ENCODE measurements around the gene ASB11.

ASB11 gene

DNA sequence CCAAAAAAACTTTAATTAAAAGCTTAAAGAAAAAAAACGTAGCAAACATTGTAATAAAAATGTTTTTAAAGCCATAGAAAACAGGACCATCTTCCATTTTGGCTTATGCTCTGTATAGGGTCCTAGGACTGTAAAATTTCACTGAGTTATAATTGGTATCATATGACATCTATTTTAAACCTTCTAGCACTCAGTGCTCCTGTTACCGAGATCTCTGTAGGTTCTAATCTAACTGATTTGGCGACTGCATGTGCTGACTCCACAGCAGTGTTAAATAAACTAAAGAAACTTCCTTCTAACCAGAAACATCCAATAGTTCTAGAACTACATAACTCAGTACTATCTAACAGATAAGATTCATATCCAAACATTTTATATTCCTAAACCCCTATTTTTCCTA, at the start of gene ASB11:
ASB11 (minus strand) TSS at position 132 of the 400 bp plus-strand sequence; CDS start at position 97, 35 bp downstream.
- no peak for DNase-seq (ENCODE audit: low read depth)

DNA sequence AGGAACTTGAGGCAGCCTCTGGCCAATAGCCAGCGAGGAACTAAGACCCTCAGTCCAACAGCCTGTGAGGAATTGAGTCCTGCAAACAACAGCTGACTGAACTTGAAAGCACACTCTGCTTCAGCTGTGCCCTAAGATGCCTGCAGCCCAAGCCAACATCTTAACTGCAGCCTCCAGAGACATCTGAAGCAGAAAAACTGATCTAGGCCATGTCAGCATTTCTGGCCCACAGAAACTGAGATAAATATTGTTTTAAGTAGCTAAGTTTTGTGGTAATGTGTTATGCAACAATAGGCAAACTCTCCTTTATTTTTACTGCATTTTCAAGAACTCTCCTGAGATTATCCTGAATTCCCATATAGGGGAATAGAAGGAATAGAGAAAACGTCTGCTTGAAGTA, 44.3 kb upstream of the ASB11 start:
- DNase-seq (ENCODE audit: low read depth), result no peak

- DNase-seq (ENCODE audit: low read depth), result no peak
Observed at GRCh38 chrX:15358533-15358932, 43.1 kb upstream of the ASB11 start.

GRCh38 chrX:15356444-15356843, 41.0 kb upstream of the ASB11 start:
- peak; percentile 75 for DNase-seq (ENCODE audit: low read depth)

DNA sequence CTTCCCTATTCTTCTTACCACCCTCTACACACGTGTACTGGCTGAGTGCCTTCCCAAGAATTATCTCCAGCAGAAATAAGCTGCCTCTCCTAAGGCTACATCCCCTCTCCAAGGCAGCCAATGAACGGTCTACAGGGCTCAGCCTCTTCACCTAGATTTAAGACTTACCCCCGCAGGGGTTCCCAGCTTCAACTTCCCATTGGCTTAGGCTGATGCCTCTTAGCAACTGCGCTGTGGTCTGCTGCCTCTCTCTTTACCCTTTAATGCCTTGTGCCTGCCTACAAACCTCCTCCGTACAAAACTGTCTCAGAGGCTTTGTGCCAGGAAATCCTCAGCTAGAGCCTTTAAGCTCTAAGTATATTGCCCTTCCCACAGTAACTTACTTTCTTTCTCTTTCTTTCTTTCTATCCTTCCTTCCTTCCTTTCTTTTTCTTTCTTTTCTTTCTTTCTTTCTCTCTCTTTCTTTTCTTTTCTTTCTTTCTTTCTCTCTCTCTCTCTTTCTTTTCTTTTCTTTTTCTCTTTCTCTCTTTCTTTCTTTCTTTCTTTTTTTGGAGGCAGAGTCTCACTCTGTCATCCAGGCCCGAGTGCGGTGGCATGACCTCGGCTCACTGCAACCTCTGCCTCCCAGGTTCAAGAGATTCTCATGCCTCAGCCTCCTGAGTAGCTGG, 35.0 kb upstream of the ASB11 start:
- no peak for DNase-seq (ENCODE audit: low read depth)

DNA sequence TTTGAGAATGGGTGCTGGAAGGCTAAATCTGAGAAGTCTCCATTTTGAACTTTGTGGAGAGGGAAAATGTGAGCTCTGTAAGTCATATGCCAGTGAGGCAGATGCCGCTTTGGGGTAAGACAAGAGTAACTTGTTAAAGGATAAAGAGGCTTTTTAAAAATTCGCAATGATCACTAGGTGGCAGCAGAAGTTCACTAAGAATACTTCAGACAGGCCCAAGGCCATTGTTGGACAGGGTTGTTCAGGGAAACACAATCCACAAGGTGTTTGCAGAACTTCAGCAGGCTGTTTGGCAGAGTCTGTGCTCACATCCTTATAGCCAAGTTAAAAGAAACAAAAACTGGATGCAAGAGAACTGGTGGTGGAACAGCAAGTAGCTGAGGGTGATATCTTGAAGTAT, 33.6 kb upstream of the ASB11 start:
- peak; percentile 71 for DNase-seq (ENCODE audit: low read depth)

DNA sequence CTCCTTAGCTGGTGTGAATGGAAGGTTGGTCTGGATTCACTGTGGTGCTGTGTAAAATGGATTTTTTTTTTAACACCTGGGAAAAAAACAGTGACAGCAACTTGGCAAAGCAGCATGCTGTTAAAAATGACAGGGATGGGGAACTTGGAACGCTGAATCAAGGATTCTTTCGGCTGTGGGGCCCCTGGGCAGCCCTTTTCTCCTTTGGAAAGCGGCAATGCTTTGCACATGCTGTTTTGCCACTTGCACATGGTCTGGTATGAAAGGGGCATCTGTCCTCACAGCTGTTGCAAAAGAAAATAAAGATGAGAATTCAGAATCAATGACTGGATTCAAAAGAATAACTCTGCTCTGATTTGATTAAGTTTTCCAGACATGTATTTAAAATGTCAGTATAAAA, 30.5 kb upstream of the ASB11 start:
- DNase-seq (ENCODE audit: low read depth), result no peak

DNA sequence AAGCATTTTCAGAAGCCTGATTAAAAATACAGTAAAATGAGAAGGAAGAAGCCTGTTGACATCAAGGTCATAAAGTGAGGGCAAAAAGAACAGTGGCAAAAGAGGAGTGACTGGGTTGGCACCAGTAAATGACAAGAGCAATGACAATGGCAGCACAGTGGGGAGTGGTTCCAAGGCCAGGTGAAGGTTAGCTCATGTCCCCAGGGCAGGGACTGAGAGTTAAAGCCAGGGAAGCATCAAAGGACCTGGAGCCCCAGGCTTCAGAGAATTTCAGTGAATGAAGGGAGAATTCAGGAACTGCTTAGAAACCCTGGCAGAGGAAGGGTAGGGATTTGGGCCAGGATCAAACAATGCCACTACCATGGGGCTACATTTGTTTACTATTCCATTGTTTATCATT, 28.7 kb upstream of the ASB11 start:
- DNase-seq (ENCODE audit: low read depth), result no peak

GRCh38 chrX:15343075-15343476, 27.6 kb upstream of the ASB11 start:
- DNase-seq (ENCODE audit: low read depth), result peak; percentile 51

- no peak for DNase-seq (ENCODE audit: low read depth)
Observed at GRCh38 chrX:15340867-15341266, 25.4 kb upstream of the ASB11 start.

- DNase-seq (ENCODE audit: low read depth), result peak; percentile 57
Observed at GRCh38 chrX:15336023-15336413, 20.6 kb upstream of the ASB11 start.

DNA sequence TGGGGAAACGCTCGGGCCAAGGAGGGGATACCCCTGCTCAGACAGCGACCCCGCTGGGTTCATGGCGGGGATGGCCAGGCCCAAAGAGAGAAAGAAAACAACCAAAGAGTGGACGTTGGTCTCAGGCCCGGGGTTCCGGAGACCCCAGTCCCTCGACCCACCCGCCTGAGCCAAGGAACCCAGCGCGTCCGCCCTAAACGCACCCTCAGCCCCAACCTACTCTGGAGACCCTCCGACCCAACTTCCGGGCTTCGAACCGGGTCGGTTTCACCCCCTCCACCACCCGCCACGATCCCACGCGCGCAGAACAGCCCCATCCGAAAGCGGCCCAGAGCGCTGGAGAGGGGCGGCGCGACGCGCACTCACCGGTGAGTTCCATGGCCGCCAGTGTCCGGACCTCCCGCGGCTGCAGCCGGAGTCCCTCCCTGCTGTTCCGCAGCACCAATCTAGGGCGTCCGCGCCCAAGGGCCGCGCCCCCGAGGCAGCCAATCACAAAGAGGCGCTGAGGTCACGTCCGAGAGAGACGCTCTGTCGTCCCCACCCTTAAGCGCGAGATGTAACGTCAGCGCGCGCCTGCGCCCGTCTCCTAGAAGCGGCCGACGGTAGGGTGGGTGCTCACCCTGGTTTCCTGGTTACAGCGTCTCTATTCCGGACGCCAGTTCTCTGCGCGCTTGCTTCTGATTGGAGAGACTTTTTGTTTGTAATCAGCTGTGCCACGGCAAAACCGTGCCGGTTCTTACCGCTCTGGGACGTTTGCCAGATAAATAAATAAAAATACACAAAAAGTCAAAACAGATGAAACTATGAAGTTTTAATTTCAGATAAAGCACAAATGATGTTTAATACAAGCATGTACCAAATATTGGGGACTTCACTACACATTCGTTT, 19.9 kb upstream of the ASB11 start, which contains the start of gene PIGA:
PIGA (minus strand) TSS at position 389 of the 888 bp plus-strand sequence. CDS start 3,593 bp downstream, outside the sequence.
- peak; percentile 96 for DNase-seq (ENCODE audit: low read depth)

- peak; percentile 30 for DNase-seq (ENCODE audit: low read depth)
Observed at GRCh38 chrX:15334561-15334960, 19.1 kb upstream of the ASB11 start.

GRCh38 chrX:15328821-15329220, 13.4 kb upstream of the ASB11 start:
- DNase-seq (ENCODE audit: low read depth), result no peak

DNA sequence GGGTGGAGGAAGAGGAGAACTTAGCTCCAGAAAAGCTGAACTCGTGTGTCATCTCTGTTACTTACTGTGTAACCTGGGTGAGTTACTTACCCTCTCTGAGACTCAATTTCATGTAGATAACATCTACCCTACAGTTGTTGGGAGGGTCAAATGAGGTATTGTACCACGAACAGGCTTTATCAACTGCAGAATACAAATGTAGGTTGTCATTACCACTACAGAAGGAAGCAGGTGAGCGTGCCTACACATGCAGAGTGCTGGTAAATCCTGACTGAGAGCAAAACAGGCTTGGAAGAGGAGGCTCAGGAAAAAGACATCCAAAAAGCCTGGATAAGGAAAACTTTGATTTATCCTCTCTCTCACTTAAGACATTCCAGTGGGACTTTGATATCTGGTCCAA, 12.7 kb upstream of the ASB11 start:
- DNase-seq (ENCODE audit: low read depth), result no peak

DNA sequence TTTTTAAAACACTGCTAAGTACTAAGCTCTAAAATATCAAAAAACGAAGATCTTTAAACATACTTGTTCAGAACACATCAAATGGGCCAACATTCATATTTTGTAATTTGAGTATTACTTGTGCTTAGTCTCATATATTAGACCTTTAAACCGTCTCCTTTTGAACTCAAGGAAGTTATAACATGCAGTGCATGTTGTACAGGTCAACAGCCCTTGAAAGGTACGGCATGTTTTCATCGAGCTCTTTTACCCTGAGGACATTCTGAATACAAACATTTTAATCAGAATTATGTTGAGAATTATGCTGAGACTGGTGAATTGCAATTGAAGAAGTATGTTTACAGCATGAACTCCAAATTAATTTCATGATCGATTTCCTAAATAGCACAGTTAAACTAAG, 7.0 kb upstream of the ASB11 start:
- no peak for DNase-seq (ENCODE audit: low read depth)

DNA sequence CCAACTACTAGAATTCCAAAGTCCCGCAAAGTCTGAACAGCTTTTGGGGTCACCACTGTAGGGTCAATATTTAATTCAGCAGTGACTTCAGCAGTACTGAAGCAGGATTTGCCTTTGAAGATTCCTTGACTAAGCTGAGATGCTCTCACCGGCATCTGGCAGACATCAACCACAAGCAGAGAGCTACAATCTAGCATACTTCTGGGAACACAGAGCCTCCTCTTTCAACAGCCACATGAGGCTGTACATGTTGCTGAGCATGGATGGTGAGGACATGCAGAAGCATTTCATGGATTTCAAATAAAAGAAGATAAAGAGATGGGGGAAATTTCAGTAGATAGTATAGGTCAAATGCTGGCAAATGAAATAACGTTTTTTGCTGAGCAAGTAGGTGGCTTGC, 6.6 kb upstream of the ASB11 start:
- no peak for DNase-seq (ENCODE audit: low read depth)

DNA sequence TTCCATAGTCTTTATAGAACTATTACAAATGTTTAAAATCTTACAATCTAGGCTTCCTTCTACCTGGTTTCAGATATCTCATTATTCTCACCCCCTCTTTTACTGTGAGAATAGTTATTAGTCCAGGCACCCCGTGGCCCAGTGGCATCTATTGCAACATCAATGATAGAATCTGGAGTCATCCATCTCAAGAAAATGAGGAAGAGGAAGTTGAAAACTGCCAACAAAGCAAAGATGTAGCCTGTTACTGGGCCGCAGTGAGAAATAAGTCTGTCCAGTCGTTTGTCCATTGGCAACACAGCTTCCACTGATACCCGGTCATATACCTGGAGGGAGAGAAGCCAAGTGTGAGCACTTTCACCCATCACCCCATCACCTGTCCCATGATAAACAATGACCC, 6.0 kb upstream of the ASB11 start:
- DNase-seq (ENCODE audit: low read depth), result no peak

DNA sequence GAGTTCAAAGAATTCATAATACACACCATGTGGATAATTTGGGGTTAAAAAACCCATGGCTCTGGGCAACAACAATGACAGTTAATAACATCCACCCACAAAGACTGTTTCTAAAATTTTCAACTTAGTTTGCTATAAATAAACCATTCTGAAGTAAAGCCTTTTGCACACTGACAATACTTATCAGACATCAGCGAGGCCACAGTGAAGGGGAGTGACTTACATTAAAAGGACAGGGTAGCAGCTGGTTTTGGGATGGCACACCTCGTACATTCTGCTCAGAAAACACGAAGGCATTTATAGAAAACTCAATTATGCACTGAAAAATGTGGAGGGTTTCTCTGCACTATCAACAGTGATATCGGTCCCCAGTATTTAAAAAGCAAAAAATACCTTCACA, 4.9 kb upstream of the ASB11 start:
- DNase-seq (ENCODE audit: low read depth), result no peak

DNA sequence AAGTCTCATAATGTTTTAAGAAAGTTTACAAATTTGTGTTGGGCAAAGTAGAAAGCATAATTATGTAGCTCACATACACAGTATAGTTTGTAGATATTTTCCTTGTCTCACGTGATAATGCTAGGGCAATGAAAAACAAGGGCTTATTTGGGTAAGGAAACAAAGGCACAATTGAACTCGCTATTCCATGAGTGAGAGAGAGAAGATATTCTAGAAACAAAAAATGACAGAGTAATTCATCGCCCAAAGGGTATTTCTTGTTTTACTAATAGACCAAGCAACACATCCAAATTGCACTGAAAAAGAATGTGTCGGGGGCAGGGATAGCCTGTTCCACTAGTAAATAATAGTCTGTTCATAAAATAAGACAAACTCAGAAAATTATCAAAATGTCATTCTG, 3.6 kb upstream of the ASB11 start:
- no peak for DNase-seq (ENCODE audit: low read depth)

DNA sequence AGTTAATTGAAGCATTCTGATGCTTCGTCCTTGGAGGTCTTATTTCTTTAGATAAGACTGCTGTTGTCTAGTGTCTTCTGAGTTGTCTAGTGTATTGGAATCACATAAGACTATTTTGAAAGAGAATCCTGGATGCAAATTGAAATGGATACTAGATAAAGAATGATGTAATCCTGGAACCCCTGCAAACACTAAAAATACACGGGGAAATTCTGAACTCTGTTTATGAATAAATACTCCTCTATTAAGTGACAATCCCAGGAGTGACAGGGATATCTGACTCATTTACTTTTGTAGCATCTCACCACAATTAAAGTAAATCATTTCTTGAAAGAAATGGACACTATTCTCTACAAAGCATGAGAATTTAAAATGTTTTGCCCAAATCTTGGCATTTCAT, 968 bp downstream of the ASB11 start:
- no peak for DNase-seq (ENCODE audit: low read depth)

DNA sequence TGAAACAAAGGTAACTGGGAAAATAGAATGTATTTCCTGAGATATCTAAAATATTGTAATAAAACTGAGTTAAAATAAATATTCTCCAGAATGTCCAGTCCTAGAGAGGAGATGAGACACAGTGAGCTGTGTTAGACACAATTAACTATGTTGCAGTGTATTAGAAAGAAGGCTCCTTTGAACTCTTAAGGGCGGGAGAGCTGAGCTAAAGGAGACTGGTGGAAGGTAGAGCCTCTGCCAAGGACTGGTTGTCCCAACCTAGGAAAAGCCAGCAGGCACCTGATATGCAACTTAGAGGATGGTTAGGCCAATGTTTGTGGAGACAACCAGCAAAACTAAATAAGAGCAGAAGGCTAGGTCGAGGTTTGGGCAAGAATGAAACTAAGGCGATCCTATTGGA, 4.3 kb downstream of the ASB11 start:
- no peak for DNase-seq (ENCODE audit: low read depth)

GRCh38 chrX:15310117-15310516, 5.3 kb downstream of the ASB11 start:
- DNase-seq (ENCODE audit: low read depth), result peak; percentile 51

Data from iris pigment epithelial cell (primary cell).